GM19193 (cell line): Measurements from ENCODE around the gene FAM98A.

Experiments used
- POLR2A ChIP-seq: IDR thresholded peaks from 4 replicates; pipeline ENCODE4 v1.6.1; 2011; ENCODE audit not compliant: insufficient read depth, insufficient read length; ENCODE audit errors: extremely low read depth

The FAM98A gene

GRCh38 chr2:33570681-33571080 is 28.4 kb downstream of the FAM98A start:
- no peak for TF ChIP-seq POLR2A

- TF ChIP-seq POLR2A, result no peak
These were observed 37.2 kb downstream of the FAM98A start for GRCh38 chr2:33561872-33562271.

- no peak for TF ChIP-seq POLR2A
These were observed 39.1 kb downstream of the FAM98A start for GRCh38 chr2:33560017-33560416.

GRCh38 chr2:33559328-33559727 is 39.8 kb downstream of the FAM98A start:
- TF ChIP-seq POLR2A, result no peak

DNA sequence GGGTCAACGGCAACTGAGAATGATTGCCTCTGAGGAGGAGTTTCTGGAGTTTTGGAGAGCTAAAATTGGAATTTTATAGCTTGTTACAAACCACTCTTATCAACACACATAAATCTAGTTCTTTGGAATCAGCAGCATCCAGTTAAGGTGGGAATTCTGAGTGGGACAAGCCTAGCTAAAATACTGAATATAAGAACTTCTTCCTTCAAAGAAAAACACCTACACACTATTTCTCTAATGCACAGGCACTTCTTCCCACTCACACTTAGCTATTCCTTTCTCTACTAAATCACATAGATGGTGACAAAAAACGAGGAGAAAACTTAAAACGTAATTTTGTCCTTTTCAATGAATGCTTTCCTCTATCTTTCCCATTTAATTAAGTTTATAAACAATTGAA is 43.4 kb downstream of the FAM98A start:
- no peak for TF ChIP-seq POLR2A

GRCh38 chr2:33552758-33553461 is 46.2 kb downstream of the FAM98A start:
- no peak for TF ChIP-seq POLR2A

- no peak for TF ChIP-seq POLR2A
These were observed 48.9 kb downstream of the FAM98A start for GRCh38 chr2:33550206-33550605.

GRCh38 chr2:33541243-33541642 is 57.9 kb downstream of the FAM98A start:
- TF ChIP-seq POLR2A, result no peak

DNA sequence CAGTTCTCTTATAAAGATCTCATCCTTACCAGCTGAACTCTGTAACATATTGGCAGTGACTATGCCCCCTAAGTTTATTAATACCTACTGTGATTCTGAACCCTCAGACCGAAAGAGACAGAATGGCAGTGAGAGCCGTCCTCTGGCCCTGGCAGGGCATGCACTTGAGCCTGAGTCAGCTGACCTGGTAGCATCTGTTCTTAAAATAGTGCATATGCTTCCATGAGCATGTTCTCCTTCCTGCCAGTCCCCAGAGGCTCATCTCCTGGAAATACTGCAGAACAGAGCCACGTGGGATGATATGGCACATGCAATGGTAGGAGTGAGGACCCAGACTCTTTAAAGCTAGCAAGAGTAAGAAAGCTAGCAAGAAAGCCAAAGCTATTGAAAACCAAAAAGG is 63.7 kb downstream of the FAM98A start:
- TF ChIP-seq POLR2A, result no peak
